ENCODE measurements around the gene PCDHA7. TPM values are rescaled to one million over a fixed set of nuclear protein-coding genes. Genes with fewer than 3 reads are reported as not detected.
"Not testable (repeated sequence)": the region's sequence is repeated elsewhere in the genome, so short reads cannot be mapped to it uniquely, and the experiment has no call there.

The PCDHA7 gene
- total RNA-seq, 1 donor from 2014 or later = 2.5 TPM

DNA sequence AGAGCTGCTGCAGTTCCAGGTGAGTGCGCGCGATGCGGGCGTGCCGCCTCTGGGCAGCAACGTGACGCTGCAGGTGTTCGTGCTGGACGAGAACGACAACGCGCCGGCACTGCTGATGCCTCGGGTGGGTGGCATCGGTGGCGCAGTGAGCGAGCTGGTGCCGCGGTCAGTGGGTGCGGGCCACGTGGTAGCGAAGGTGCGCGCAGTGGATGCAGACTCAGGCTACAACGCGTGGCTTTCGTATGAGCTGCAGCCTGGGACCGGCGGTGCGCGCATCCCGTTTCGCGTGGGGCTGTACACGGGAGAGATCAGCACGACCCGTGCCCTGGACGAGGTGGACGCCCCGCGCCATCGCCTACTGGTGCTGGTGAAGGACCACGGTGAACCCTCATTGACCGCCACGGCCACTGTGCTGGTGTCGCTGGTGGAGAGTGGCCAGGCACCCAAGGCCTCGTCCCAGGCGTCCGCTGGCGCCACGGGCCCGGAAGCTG is 31.2 kb upstream of the PCDHA7 start:
- TF ChIP-seq, protein P1, sequence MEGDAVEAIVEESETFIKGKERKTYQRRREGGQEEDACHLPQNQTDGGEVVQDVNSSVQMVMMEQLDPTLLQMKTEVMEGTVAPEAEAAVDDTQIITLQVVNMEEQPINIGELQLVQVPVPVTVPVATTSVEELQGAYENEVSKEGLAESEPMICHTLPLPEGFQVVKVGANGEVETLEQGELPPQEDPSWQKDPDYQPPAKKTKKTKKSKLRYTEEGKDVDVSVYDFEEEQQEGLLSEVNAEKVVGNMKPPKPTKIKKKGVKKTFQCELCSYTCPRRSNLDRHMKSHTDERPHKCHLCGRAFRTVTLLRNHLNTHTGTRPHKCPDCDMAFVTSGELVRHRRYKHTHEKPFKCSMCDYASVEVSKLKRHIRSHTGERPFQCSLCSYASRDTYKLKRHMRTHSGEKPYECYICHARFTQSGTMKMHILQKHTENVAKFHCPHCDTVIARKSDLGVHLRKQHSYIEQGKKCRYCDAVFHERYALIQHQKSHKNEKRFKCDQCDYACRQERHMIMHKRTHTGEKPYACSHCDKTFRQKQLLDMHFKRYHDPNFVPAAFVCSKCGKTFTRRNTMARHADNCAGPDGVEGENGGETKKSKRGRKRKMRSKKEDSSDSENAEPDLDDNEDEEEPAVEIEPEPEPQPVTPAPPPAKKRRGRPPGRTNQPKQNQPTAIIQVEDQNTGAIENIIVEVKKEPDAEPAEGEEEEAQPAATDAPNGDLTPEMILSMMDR (conservative IDR thresholded peaks at IDR 0.05) = no peak
- Mint-ChIP-seq H3K27me3 (no peaks in the 10 kb centered on the region), H3K4me1 (ENCODE audit: unreplicated experiment) (peaks cover 5% of the 10 kb centered on the region), H3K4me3 (no peak overlapping the region), H3K9me3 (peaks cover 9% of the 10 kb centered on the region), H3K36me3 (peaks cover 16% of the 10 kb centered on the region), H3K27ac (no peak overlapping the region)
- no peak for DNase-seq (ENCODE audit: extremely low spot score, unreplicated experiment)

DNA sequence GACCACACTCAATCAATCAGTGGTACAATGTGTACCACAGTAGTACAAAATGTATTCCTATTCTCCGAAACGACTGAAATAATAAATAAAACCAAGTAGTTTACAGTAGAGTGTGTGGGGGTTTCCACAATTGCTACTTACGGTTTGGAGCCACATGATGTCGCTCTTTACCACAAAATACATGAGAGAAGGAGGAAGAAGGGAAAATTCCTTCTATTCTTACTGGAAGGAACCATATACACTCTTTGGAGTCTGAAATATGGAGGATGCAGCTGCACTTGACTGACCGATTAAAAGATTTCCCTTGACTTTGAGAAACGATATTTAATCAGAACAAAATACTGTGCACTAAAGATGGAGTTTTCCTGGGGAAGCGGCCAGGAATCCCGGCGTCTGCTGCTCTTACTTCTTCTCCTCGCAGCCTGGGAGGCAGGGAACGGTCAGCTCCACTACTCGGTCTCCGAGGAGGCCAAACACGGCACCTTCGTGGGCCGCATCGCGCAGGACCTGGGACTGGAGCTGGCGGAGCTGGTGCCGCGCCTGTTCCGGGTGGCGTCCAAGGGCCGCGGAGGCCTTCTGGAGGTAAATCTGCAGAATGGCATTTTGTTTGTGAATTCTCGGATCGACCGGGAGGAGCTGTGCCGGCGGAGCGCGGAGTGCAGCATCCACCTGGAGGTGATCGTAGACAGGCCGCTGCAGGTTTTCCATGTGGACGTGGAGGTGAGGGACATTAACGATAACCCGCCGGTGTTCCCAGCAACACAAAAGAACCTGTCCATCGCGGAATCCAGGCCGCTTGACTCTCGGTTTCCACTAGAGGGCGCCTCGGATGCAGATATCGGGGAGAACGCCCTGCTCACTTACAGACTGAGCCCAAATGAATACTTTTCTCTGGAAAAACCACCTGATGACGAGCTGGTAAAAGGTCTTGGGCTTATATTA is 27.0 kb upstream of the PCDHA7 start, which contains the start of gene PCDHA4:
Gene PCDHA4, plus strand, starts transcription at position 235 of the 942 bp plus-strand sequence.
- H3K36me3 Mint-ChIP-seq = peaks cover 30% of the 10 kb centered on the region
- TF ChIP-seq, protein P1 (conservative IDR thresholded peaks at IDR 0.05) = peak; percentile 78
- H3K9me3 Mint-ChIP-seq = peaks cover 6% of the 10 kb centered on the region
- H3K27me3 Mint-ChIP-seq = no peaks in the 10 kb centered on the region
- peaks cover 9% of the 10 kb centered on the region for H3K4me1 Mint-ChIP-seq (ENCODE audit: unreplicated experiment)
- H3K4me3 Mint-ChIP-seq = peak within 1 kb of the TSS; percentile 95
- DNase-seq (ENCODE audit: extremely low spot score, unreplicated experiment) = peak; percentile 79
- H3K27ac Mint-ChIP-seq = peak within 1 kb of the TSS; percentile 91

DNA sequence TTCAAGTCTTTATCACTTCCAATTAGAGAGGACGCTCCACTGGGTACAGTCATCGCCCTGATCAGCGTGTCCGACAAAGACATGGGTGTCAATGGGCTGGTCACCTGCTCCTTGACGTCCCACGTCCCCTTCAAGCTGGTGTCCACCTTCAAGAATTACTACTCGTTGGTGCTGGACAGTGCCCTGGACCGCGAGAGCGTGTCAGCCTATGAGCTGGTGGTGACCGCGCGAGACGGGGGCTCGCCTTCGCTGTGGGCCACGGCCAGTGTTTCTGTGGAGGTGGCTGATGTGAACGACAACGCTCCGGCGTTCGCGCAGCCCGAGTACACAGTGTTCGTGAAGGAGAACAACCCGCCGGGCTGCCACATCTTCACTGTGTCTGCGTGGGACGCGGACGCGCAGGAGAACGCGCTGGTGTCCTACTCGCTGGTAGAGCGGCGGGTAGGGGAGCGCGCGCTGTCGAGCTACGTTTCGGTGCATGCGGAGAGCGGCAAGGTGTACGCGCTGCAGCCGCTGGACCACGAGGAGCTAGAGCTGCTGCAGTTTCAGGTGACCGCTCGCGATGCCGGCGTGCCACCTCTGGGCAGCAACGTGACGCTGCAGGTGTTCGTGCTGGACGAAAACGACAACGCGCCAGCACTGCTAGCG is 25.7 kb upstream of the PCDHA7 start:
- H3K27me3 Mint-ChIP-seq; H3K4me1 Mint-ChIP-seq (ENCODE audit: unreplicated experiment); DNase-seq (ENCODE audit: extremely low spot score, unreplicated experiment); H3K27ac Mint-ChIP-seq: not testable (repeated sequence)
- peaks cover 32% of the 10 kb centered on the region for H3K36me3 Mint-ChIP-seq
- peak overlapping the region; percentile 95 for H3K4me3 Mint-ChIP-seq
- peaks cover 15% of the 10 kb centered on the region for H3K9me3 Mint-ChIP-seq

DNA sequence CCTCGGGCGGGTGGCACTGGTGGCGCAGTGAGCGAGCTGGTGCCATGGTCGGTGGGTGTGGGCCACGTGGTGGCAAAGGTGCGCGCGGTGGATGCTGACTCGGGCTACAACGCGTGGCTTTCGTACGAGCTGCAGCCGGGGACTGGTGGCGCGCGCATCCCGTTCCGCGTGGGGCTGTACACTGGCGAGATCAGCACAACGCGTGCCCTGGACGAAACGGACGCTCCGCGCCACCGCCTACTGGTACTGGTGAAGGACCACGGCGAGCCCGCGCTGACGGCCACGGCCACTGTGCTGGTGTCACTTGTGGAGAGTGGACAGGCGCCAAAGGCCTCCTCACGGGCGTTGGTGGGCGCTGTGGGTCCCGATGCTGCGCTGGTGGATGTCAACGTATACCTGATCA is 25.2 kb upstream of the PCDHA7 start:
- Mint-ChIP-seq H3K27ac (no peak overlapping the region), H3K4me3 (peak overlapping the region; percentile 20), H3K36me3 (peaks cover 29% of the 10 kb centered on the region), H3K4me1 (ENCODE audit: unreplicated experiment) (peaks cover 9% of the 10 kb centered on the region), H3K9me3 (peaks cover 16% of the 10 kb centered on the region), H3K27me3 (no peaks in the 10 kb centered on the region)
- peak; percentile 67 for DNase-seq (ENCODE audit: extremely low spot score, unreplicated experiment)
- TF ChIP-seq, protein P1 (conservative IDR thresholded peaks at IDR 0.05) = no peak

DNA sequence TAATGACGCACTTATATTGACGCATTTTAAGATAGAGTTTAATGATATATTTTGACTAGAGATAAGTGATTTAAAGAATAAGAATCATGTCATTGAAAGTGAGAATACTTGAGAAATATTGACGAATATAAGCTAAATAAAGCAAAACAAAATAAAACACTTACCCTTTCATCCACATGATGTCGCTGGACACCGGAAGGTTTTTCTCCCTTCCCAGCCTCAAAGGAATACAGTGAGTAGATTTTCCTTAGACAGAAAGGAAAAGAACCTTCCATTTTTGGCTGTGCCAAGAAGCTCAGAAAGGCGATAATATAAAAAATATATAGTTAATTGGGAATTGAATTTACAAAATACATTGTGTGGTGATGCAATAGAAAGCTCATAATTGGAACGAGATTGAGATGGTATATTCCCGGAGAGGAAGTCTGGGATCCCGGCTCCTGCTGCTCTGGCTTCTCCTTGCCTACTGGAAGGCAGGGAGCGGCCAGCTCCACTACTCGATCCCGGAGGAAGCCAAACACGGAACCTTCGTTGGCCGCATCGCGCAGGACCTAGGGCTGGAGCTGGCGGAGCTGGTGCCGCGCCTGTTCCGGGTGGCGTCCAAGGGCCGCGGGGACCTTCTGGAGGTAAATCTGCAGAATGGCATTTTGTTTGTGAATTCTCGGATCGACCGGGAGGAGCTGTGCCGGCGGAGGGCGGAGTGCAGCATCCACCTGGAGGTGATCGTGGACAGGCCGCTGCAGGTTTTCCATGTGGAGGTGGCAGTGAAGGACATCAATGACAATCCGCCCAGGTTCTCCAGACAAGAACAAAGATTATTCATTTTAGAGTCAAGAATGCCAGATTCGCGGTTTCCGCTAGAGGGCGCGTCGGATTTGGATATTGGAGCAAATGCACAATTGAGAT is 12.4 kb upstream of the PCDHA7 start, which contains the start of gene PCDHA5:
Gene PCDHA5, plus strand, starts transcription at position 239 of the 906 bp plus-strand sequence.
- H3K4me1 Mint-ChIP-seq (ENCODE audit: unreplicated experiment) = no peaks in the 10 kb centered on the region
- TF ChIP-seq, protein P1 (conservative IDR thresholded peaks at IDR 0.05) = no peak
- no peak within 1 kb of the TSS for H3K4me3 Mint-ChIP-seq
- peaks cover 16% of the 10 kb centered on the region for H3K36me3 Mint-ChIP-seq
- H3K27me3 Mint-ChIP-seq = no peaks in the 10 kb centered on the region
- peaks cover 4% of the 10 kb centered on the region for H3K9me3 Mint-ChIP-seq
- no peak for DNase-seq (ENCODE audit: extremely low spot score, unreplicated experiment)
- H3K27ac Mint-ChIP-seq = no peak within 1 kb of the TSS
